ENCODE results near the gene OR10AD1. TPM values are rescaled to one million over a fixed set of nuclear protein-coding genes. Genes with fewer than 3 reads are reported as not detected.
"Not testable (repeated sequence)": the region's sequence is repeated elsewhere in the genome, so short reads cannot be mapped to it uniquely, and the experiment has no call there.

The OR10AD1 gene
- polyA plus RNA-seq, 4 donors: 0.49 TPM; not detected in 3

- H3K27ac ChIP-seq (ENCODE audit: low read depth in 1 of 3, low read length in 2 of 3): no peak overlapping the region
- H3K4me1 ChIP-seq (ENCODE audit: control insufficient read depth in 3 of 3, insufficient read depth in 2 of 3, low read depth in 1 of 3, low read length in 2 of 3): peaks cover 0 to 6% (median 0%) of the 10 kb centered on the region in 3 donors
- no peaks in the 10 kb centered on the region for H3K27me3 ChIP-seq (ENCODE audit: control insufficient read depth in 3 of 3, insufficient read depth in 3 of 3, low read length in 3 of 3)
- 80 to 92% (median 81%) methylated on average over 2 of the region's 2 CpGs for WGBS, 3 donors
- DNase-seq (no peak), FAIRE-seq (no peak)
- H3K36me3 ChIP-seq (ENCODE audit: control insufficient read depth in 3 of 3, insufficient read depth in 2 of 3, low read depth in 1 of 3, low read length in 3 of 3): peaks cover 0 to under 1% (median 0%) of the 10 kb centered on the region in 3 donors
- no peak overlapping the region for H3K4me3 ChIP-seq (ENCODE audit: low read depth in 1 of 3, low read length in 3 of 3)
- peaks cover 0 to under 1% of the 10 kb centered on the region in 2 donors for H3K9me3 ChIP-seq (ENCODE audit: control insufficient read depth in 2 of 2, insufficient read depth in 1 of 2, low read depth in 1 of 2, low read length in 1 of 2)
These were observed 42.3 kb downstream of the OR10AD1 start for GRCh38 chr12:48160807-48161206.

GRCh38 chr12:48160046-48160445 lies 43.0 kb downstream of the OR10AD1 start:
- H3K4me1 ChIP-seq (ENCODE audit: control insufficient read depth in 3 of 3, insufficient read depth in 2 of 3, low read depth in 1 of 3, low read length in 2 of 3): peaks cover 0 to 6% (median 0%) of the 10 kb centered on the region in 3 donors
- WGBS, 3 donors: 85 to 93% (median 88%) methylated on average over 5 of the region's 5 CpGs
- no peak overlapping the region for H3K4me3 ChIP-seq (ENCODE audit: low read depth in 1 of 3, low read length in 3 of 3)
- no peaks in the 10 kb centered on the region for H3K27me3 ChIP-seq (ENCODE audit: control insufficient read depth in 3 of 3, insufficient read depth in 3 of 3, low read length in 3 of 3)
- no peak for DNase-seq
- no peaks in the 10 kb centered on the region for H3K9me3 ChIP-seq (ENCODE audit: control insufficient read depth in 2 of 2, insufficient read depth in 1 of 2, low read depth in 1 of 2, low read length in 1 of 2)
- no peak for FAIRE-seq
- H3K27ac ChIP-seq (ENCODE audit: low read depth in 1 of 3, low read length in 2 of 3): no peak overlapping the region
- peaks cover 0 to 3% (median 0%) of the 10 kb centered on the region in 3 donors for H3K36me3 ChIP-seq (ENCODE audit: control insufficient read depth in 3 of 3, insufficient read depth in 2 of 3, low read depth in 1 of 3, low read length in 3 of 3)

- FAIRE-seq (no peak), DNase-seq (no peak)
- H3K27me3 ChIP-seq (ENCODE audit: control insufficient read depth in 3 of 3, insufficient read depth in 3 of 3, low read length in 3 of 3): no peaks in the 10 kb centered on the region
- H3K4me1 ChIP-seq (ENCODE audit: control insufficient read depth in 3 of 3, insufficient read depth in 2 of 3, low read depth in 1 of 3, low read length in 2 of 3): peaks cover 0 to 6% (median 0%) of the 10 kb centered on the region in 3 donors
- peak overlapping the region; percentile 80 to 96 (median 91) for H3K27ac ChIP-seq (ENCODE audit: low read depth in 1 of 3, low read length in 2 of 3)
- WGBS, 3 donors: 57 to 61% (median 61%) methylated on average over 3 of the region's 3 CpGs
- H3K36me3 ChIP-seq (ENCODE audit: control insufficient read depth in 3 of 3, insufficient read depth in 2 of 3, low read depth in 1 of 3, low read length in 3 of 3): peaks cover 0 to 3% (median 0%) of the 10 kb centered on the region in 3 donors
- no peaks in the 10 kb centered on the region for H3K9me3 ChIP-seq (ENCODE audit: control insufficient read depth in 2 of 2, insufficient read depth in 1 of 2, low read depth in 1 of 2, low read length in 1 of 2)
- H3K4me3 ChIP-seq (ENCODE audit: low read depth in 1 of 3, low read length in 3 of 3): peak overlapping the region in 2 of 3 donors; percentile 85 to 98
These were observed 45.2 kb downstream of the OR10AD1 start for GRCh38 chr12:48157889-48158370.

GRCh38 chr12:48157018-48157888 lies 45.8 kb downstream of the OR10AD1 start, which contains the start of gene ASB8:
Gene ASB8, minus strand, starts transcription at chr12:48157515. Its CDS starts 4,019 bp downstream, at chr12:48153496.
- H3K9me3 ChIP-seq (ENCODE audit: control insufficient read depth in 2 of 2, insufficient read depth in 1 of 2, low read depth in 1 of 2, low read length in 1 of 2): no peaks in the 10 kb centered on the region
- FAIRE-seq: no peak
- peak within 1 kb of the TSS; percentile 80 to 96 (median 91) for H3K27ac ChIP-seq (ENCODE audit: low read depth in 1 of 3, low read length in 2 of 3)
- DNase-seq: peak; percentile 98 to 99
- H3K4me3 ChIP-seq (ENCODE audit: low read depth in 1 of 3, low read length in 3 of 3): peak within 1 kb of the TSS; percentile 61 to 98 (median 85)
- peaks cover 0 to 7% (median 0%) of the 10 kb centered on the region in 3 donors for H3K36me3 ChIP-seq (ENCODE audit: control insufficient read depth in 3 of 3, insufficient read depth in 2 of 3, low read depth in 1 of 3, low read length in 3 of 3)
- H3K4me1 ChIP-seq (ENCODE audit: control insufficient read depth in 3 of 3, insufficient read depth in 2 of 3, low read depth in 1 of 3, low read length in 2 of 3): peaks cover 0 to 6% (median 0%) of the 10 kb centered on the region in 3 donors
- no peaks in the 10 kb centered on the region for H3K27me3 ChIP-seq (ENCODE audit: control insufficient read depth in 3 of 3, insufficient read depth in 3 of 3, low read length in 3 of 3)
- 0% methylated on average over 56 of the region's 56 CpGs for WGBS, 3 donors

GRCh38 chr12:48156652-48157017 lies 46.5 kb downstream of the OR10AD1 start:
- DNase-seq: no peak
- no peak for FAIRE-seq
- no peaks in the 10 kb centered on the region for H3K9me3 ChIP-seq (ENCODE audit: control insufficient read depth in 2 of 2, insufficient read depth in 1 of 2, low read depth in 1 of 2, low read length in 1 of 2)

GRCh38 chr12:48155786-48156185 lies 47.3 kb downstream of the OR10AD1 start:
- not testable (repeated sequence) for H3K4me1 ChIP-seq (ENCODE audit: control insufficient read depth in 3 of 3, insufficient read depth in 2 of 3, low read depth in 1 of 3, low read length in 2 of 3); FAIRE-seq; H3K27me3 ChIP-seq (ENCODE audit: control insufficient read depth in 3 of 3, insufficient read depth in 3 of 3, low read length in 3 of 3); H3K4me3 ChIP-seq (ENCODE audit: low read depth in 1 of 3, low read length in 3 of 3); H3K9me3 ChIP-seq (ENCODE audit: control insufficient read depth in 2 of 2, insufficient read depth in 1 of 2, low read depth in 1 of 2, low read length in 1 of 2); H3K27ac ChIP-seq (ENCODE audit: low read depth in 1 of 3, low read length in 2 of 3); DNase-seq
- WGBS, 3 donors: 95 to 98% (median 97%) methylated on average over 5 of the region's 5 CpGs
- H3K36me3 ChIP-seq (ENCODE audit: control insufficient read depth in 3 of 3, insufficient read depth in 2 of 3, low read depth in 1 of 3, low read length in 3 of 3): peaks cover 4 to 17% (median 5%) of the 10 kb centered on the region in 3 donors

More at GRCh38 chr12:48156652-48157017, 46.5 kb downstream of the OR10AD1 start:
- H3K36me3 ChIP-seq (ENCODE audit: control insufficient read depth in 3 of 3, insufficient read depth in 2 of 3, low read depth in 1 of 3, low read length in 3 of 3): peaks cover 0 to 11% (median 4%) of the 10 kb centered on the region in 3 donors
- peaks cover 0 to 6% (median 0%) of the 10 kb centered on the region in 3 donors for H3K4me1 ChIP-seq (ENCODE audit: control insufficient read depth in 3 of 3, insufficient read depth in 2 of 3, low read depth in 1 of 3, low read length in 2 of 3)
- 12 to 25% (median 17%) methylated on average over 8 of the region's 8 CpGs for WGBS, 3 donors
- H3K4me3 ChIP-seq (ENCODE audit: low read depth in 1 of 3, low read length in 3 of 3): peak overlapping the region; percentile 61 to 98 (median 85)
- no peaks in the 10 kb centered on the region for H3K27me3 ChIP-seq (ENCODE audit: control insufficient read depth in 3 of 3, insufficient read depth in 3 of 3, low read length in 3 of 3)
- H3K27ac ChIP-seq (ENCODE audit: low read depth in 1 of 3, low read length in 2 of 3): peak overlapping the region; percentile 74 to 96 (median 91)

Other genes starting within 250 kb of the OR10AD1 start
- 100 to 1,000 TPM; 140 to 234 (median 177) TPM for gene TMEM106C, start 239.7 kb downstream of the OR10AD1 start, polyA plus RNA-seq
- 10 to 100 TPM in 1 of 4 donors, under 1 TPM in 1, not detected in 2; 0.19 to 65.7 TPM for gene COL2A1, start 198.8 kb downstream of the OR10AD1 start, polyA plus RNA-seq
- gene SENP1, start 97.2 kb downstream of the OR10AD1 start, polyA plus RNA-seq: 10 to 100 TPM in 1 of 4 donors, 1 to 10 TPM in 3; 2.5 to 11.7 (median 4.1) TPM
- 10 to 100 TPM; 11.3 to 34.3 (median 21.2) TPM for gene PFKM, start 83.9 kb downstream of the OR10AD1 start, polyA plus RNA-seq
- gene ASB8, start 45.8 kb downstream of the OR10AD1 start, polyA plus RNA-seq: 10 to 100 TPM; 17.6 to 29.6 (median 24.0) TPM
- gene CCDC184, start 19.6 kb downstream of the OR10AD1 start, polyA plus RNA-seq: 1 to 10 TPM in 1 of 4 donors, under 1 TPM in 1, not detected in 2; 0.27 to 2.1 TPM
- gene ZNF641, start 147.6 kb upstream of the OR10AD1 start, polyA plus RNA-seq: 10 to 100 TPM in 1 of 4 donors, 1 to 10 TPM in 3; 4.0 to 17.8 (median 4.6) TPM